Measurements from ENCODE around the gene EXOC1L.

EXOC1L gene, protein sequence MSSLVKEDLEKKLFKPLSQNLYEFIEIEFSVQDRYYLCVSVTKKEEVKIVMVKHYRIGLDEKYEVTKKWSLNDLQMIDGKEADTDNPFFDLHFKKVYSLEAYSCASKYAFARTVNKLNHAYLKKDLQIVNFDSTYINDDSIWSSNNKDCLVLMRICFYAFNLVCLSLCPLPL

DNA sequence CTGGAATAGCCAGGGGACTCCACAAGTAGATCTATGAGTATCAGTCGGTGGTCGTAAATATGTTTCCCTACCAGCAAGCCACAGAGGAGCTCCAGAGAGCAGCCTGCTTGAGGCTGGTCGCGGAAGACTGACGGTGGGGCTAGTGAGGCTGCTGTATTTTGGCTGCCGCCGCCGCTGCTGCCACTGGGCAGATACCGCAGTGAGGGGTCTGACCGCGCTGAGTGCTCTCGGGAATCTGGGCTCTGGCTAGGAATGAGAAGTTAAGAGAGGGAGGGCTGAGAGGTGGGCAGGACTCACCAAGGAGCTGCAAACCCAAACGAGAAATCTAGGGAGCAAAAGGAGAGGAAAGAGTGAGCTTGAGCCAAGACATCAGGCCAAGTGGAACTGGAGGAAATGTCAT lies at the start of gene EXOC1L:
Gene EXOC1L (plus strand): TSS at position 157 of the 400 bp plus-strand sequence. CDS start 237 bp downstream, at position 394.
- no peak for DNase-seq

DNA sequence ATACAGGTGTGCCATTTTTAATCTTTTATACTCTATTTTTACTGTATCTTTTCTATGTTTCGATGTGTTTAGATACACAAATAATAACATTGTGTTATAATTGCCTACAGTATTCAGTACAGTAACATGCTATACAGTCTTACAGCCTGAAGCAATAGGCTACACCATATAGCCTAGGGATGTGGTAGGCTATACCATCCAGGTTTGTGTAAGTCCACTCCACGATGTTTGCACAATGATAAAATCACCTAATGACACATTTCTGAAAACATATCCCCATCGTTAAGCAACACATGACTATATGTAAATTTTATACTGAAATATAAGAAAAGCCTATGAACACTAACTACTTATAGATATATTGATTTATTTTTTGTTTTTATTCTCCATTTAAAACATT lies 48.9 kb upstream of the EXOC1L start:
- DNase-seq = no peak

DNA sequence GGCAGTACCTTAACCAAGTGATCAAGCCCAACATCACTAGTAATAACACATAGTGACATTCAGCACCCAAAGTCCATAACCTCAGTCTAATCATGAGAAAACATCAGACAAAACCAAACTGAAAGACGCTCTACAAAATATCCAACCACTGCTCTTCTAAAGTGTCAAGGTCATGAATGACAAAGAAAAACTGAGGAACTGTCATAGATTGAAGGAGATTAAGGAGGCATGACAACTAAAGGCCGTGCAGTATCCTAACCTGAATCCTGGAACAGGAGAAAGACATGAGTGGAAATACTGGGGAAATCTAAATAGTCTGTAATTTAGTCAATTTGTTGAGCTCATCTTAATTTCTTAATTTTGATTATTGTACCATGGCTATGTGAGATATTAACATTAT lies 38.2 kb upstream of the EXOC1L start:
- DNase-seq = no peak

DNA sequence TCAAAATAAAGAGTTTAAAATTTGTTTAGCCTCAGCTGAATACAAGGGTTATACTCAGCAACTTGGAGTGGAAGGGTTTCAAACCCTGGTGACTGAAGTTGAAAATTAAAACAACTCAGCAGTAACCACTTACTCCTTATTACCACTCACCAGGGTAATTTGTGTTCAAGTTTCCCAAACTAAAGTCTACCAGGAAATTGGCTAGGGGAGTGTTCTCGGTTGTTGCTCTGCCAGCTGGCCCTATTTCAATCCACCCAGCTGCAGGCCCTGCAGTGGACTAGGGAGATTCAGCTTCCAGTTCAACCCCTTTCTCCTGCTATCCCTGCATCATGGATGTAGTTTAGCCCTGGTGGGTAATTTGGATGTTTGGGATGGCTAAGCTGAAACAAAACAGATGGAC lies 37.8 kb upstream of the EXOC1L start:
- DNase-seq = no peak

DNA sequence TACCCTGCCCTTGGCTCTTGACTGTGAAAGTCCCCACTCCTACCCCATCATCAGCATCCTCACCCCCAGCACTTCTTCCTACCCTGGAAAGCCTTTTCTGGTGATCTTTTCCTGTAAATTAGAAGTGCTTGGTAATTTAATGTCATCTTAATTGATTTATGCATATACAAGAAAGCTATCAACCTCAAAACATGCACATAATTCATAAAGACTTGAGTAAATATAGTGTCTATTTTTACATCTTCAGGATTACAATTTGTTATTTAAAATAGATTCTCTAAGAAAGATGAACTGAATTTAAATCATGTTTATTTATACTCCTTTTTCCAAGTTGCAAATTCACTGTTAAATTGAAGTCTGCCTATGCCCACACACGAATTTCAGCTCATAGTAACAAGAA lies 36.0 kb upstream of the EXOC1L start:
- no peak for DNase-seq

DNA sequence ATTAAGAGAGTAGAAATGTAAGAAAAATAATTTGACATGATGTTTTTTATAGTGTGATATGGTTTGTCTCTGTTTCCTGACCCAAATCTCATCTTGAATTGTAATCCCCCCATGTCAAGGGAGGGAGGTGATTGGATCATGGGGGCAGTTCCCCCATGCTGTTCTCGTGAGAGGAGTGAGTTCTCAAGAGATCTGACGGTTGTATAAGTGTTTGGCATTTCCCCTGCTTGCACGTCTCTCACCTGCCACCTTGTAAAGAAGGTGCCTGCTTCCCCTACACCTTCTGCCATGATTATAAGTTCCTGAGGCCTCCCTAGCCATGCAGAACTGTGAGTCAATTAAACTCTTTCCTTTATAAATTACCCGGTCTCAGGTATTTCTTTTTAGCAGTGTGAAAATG lies 34.8 kb upstream of the EXOC1L start:
- DNase-seq = no peak

DNA sequence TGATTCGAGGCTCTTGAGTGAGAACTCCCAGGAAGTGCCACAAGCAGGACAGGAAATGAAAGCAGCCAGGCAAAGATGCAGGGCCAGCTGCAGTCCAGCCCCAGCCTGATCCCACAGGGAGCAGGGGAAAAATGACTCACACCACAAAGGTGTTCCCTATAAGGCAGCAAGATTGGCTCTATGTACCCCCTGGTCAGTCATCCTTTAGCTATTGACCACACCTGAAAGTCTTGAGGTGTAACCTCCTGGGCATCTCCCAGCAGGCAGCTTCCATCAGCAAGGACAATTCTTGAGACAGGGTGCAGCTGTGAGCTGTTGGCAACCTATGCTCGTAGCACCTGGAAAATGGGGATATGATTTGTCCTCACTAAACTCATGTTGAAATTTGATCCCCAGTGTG lies 27.9 kb upstream of the EXOC1L start:
- no peak for DNase-seq

DNA sequence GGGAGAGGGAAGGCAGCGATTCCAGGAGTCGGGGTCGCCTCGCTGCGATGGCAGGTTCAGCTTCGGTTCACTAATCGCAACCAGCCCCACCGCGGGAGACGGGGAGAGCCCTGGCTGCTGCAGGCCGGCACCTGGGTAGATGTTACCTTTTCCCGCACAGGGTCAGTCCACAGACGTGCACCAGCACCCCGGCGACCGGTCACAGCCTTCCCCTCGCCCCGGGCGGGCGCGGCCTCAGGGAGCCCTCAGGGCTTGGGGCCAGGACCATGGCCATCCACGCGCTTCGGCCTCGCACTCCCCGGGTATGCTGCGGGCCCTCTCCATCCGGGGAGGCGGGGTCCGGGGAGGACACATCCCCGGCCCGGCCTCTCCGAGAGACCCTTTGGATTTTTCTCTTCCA lies 26.1 kb upstream of the EXOC1L start:
- DNase-seq = no peak

DNA sequence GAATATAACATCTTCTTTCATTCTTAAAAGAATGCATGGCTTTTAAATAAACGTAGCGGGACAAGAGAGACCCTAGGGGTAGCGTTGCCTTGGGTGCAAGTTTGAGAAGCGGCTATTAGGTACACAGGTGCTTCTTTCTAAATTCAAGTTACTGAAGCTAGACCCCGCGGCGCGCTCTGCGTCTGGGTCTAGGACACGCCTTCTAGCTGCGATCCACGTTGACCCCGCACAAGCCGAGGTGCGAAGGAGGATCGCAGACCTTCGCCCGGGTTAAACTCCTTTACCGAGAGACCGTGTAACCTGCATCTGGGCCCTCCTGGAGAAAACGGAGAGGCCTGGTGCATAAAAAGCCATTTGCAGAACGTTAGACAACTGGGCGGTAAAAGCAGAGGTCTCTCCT lies 25.5 kb upstream of the EXOC1L start:
- no peak for DNase-seq

DNA sequence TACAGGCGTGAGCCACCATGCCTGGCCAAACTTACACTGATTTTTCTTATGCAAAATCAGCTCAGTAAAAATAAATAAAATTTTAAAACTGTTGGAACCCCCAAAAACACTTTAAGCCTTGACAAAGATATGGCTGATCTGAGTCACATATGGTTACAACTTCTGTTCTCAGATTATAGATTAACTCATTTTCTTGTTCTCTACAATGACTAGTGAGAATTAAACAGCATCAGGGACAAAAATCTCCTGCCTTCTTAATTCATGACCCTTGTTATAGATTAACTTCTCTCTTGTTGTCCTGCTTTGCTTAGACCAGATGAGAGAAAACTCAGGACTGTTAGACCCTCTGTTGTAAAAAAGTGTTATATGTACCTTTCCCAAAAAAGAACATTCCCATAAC lies 24.2 kb upstream of the EXOC1L start:
- no peak for DNase-seq

DNA sequence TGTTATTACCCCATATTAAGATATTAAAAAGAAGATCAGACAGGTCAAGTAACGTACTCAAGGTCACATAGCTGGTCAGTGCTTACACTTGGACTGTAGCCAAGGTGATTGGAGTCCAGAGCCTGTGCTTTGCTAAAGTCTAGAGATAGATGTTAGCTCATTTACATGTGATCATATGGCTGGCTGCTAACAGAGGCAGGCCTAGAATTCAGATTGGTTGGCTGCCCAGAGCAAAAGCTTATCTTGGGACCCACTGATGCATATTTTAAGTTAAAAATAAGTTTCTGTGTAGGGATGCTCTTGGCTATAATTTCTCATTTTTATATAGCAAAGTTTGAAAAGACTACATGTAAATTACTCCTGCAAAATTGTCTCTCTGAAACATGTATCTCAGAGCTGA lies 18.1 kb upstream of the EXOC1L start:
- no peak for DNase-seq

DNA sequence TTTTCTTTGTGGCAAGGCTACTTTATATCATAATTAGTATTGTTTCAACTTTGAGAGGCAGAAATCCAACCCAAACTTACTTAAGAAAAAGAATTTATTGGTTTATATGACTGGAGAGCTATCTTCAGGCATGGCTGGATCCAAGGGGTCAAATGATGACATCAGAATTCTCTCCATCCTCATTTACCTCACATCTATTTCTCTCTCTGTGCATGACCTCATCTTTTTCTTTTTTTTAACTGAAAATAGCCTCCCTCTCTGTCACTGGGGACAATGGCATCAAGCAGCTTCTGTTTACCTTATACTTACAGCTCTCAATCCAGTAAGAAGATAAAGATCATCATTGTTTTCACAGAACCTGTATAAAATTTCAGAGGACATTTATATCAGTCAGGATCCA lies 12.0 kb upstream of the EXOC1L start:
- DNase-seq = no peak

DNA sequence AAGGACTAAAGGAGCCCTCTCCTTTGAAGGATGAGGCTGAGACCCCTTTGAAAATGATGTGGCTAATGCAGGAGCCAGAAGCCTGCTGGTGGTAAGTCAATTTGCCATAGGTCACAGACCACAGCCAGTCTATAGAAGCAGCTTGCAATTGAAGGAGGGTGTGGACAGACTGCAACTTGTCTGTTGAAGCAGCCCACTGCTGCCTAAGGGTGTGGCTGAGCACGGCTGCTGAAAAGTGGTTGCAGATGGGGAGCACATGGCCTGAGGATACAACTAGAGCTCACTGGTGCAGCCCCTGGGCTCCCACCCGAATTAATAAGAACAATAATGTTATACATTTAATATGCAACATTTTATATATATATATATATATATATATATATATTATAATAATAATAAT lies 11.4 kb upstream of the EXOC1L start:
- DNase-seq = no peak

DNA sequence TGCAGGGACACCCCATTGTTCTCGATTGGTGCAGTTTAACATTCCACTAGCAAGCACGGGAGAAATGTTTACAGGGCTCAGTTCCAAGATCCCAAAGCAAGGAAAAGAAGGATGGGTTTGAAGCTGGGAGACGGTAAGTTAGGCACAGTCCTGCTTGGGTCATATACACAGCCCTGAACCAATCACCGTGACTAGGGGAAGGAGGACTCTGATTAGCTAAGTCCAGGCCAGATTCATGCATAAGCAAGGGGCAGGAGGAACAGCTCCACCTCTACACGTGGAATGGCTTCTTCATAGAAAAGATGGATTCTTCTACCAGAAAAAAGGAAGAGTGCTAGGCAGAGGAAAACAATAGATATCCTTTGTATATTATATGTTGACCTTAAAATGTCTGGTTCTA lies 11.0 kb upstream of the EXOC1L start:
- no peak for DNase-seq

DNA sequence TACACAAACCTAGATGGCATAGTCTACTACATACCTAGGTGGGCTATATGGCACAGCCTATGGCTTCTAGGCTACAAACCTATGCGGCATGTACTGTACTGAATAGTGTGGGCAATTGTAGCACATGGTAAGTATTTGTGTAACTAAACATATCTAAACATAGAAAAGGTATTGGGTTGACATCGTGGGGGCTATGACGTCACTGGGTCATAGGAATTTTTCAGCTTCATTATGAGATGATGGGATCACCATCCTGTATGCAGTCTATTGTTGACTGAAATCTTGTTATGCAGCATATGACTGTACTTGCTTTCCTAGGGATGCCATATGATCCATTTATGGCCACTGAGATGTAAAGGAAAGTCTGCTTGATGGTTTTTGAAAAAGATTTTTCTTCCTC lies 1.9 kb upstream of the EXOC1L start:
- DNase-seq = no peak

DNA sequence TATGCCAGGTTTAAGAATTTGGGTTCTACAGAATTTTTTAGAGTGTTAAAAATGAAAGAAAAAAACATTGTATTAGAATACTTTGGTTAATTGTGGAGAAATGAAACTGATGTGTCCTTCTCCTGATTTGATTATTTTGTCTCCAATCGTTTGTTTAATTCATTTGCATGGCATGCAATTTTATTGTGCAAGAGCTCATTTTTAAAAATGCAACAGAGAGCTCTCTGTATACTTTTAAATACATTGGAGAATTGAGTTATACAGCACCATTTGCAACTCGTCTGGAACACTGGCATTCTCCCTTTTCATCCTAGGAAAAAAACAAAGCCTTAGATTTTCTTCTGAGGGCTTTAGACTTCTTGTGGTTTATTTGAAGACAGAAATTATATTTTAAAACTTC lies 689 bp downstream of the EXOC1L start:
- DNase-seq = no peak

DNA sequence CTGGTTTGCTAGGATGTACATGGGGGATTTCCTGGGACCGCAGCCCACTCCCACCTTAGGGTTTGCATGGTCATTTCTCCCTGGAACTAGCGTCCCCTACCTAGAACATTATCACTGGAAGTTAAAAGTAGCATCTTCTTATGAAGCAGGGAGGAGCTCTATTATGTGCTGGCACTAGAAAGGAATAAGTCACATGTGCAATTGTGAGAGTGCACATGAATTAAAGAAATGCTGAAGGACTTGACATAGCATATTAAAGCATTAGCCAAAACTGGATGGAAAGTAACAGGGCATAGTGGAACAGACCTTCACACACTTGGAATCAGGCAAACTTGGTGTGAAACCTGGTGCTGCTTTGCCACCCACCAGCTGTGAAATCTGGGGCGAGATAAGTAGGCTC lies 2.7 kb downstream of the EXOC1L start:
- no peak for DNase-seq

DNA sequence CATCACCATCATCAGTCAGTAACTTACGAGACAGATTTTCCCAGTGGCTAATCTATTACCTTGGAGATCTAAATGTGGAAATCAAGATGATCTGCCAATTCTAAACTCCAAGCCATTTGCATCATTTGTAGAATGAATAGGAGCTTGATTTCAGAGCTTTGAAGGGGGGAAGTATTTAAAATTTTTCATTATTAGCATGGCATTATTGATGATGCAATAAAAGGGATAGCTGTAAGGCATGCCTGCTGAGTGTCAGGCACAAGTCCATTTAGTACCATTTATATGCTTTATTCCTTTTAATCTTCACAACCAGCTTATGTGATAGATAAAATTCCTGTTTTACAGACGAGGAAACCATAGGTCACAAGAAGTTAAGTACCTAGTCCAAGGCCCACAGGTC lies 5.3 kb downstream of the EXOC1L start:
- no peak for DNase-seq

DNA sequence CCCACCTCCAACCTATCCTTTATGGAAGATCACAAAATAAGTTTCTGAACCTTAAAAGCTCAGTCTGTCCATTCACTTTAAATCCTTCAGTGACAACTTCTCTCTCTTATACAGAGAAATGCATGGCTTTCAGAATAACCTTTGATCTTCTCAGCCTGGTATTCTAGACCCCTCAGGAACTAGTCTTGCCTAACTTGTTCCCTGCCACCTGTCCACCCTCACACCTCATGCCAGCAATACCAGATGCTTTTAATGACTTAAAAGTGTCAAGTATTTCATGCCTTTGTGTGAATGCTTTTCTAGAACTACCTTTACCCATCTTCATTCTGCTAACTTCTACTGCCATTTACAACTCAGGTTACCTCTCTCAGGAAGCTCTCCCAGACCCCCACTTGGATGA lies 7.4 kb downstream of the EXOC1L start:
- DNase-seq = no peak

DNA sequence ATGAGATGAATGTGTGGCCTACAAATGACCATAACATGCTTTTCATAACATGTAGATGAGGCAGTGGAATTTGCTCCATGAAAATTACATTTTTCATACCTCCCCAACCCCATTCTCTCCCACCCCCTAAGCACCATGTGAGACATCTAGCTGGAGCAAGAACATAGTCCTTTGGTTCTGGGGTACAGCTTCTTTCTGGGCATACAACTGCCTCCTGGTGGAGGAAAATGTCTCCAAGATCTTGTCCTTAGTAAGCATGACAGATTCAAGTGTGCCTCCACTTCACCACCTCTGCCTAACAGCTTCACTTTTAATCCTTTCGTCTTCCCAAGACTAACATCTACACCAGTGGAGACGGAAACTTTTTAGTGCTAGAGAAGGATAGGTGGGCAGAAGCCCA lies 8.0 kb downstream of the EXOC1L start:
- DNase-seq = no peak

DNA sequence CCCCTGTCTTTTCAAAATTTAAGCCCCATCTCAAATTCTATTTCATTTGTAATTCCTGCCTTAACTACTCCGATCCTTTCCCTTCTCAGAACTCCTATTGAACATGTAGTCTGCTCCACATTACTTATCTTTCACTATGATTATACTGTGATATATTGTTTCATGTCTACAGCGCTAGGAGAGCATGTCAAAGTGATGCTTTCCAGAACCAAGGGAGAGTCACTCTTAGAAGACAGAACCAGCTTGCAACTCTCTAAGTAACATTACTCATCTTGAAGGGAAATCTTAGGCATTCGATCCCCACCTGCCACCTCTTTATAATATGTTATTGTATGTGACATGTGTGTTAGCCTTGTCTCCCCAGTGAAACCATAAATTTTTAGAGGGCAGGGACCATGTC lies 10.5 kb downstream of the EXOC1L start:
- DNase-seq = no peak

DNA sequence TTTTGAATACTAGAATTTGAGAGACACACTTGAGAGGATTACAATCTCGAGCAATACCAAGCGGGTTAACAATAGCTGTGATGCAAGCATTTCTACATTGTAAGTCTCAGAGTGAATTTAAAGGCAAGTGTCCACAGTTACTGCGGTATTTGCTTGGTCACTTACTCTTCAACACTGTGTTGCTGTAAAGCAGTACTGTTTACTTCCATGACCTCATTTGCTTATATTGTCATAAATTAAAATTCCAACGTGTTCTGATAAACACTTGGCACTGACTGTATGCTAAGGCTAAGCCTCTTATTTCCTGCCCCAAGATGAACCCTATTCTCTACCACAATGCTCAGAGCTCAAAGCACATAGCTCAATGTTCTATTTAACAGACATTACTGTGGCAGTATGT lies 11.1 kb downstream of the EXOC1L start:
- DNase-seq = no peak

DNA sequence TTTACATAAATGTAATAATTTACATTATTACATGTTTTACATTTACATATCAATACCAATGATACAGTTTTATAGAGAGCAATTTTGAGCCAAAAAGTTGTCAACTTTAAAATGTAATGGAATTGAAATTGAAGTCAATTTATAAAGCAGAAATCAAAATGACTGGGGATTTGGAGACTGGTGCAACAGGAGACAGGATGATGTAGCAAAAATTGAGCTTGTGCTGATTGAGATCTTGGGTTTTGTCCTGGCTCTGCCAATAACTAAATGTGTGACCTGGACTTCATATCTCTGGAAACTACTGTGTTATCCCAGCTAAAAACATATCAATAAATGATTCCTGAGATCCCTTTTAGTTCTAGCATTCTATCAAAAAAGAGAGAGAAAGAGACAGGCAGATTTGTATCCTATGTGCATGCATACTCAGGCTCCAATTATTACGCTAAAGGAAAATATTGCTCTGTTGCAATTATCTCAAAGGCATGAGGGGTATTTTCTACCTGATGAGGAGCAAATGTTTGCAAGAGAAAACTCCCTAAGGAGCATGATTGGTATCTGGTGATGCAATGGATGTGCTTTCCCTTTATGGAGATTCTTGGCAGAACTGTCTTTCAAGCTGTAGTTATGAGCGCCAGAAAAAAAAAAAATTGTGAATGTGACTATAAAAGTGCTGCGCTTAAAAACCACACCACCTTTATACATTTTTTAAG lies 14.7 kb downstream of the EXOC1L start:
- DNase-seq = no peak

DNA sequence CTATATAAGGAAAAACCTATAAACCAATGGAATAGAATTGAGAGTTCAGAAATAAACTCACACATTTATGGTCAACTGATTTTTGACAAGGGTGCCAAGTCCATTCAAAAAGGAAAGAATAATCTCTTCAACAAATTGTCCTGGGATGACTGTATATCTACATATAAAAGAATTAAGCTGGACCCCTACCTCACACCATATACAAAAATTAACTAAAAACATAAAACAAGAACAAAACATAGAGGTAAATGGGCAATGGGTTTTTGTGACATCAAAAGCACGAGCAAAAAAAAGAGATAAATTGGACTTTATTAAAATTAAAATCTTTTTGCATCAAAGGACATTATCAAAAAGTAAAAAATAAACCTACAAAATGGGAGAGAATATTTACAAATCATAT lies 18.3 kb downstream of the EXOC1L start:
- DNase-seq = no peak

DNA sequence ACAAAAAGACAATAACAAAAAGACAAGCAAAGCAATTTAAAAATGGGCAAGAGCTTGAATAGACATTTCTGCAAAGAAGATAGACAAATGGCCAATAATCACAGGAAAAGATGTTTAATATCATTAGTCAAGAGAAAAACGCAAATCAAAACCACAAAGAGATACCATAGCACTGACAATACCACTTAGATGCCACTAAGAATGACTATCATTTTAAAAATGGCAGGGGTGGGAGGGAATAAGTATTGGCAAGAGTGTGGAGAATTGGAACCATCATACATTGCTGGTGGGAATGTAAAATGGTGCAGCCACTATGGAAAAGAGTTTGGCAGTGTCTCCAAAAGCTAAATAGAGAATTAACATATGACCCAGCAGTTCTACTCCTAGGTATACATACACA lies 18.8 kb downstream of the EXOC1L start:
- DNase-seq = no peak

All from NCI-H748 treated with DMSO at 0.1 percent for 48 hours (cell line).